GM19023 (cell line): ENCODE data around the gene LCE3B.

Source experiments
- ATAC-seq: cut with Tn5 transposase; IDR thresholded peaks from one replicate; pipeline ENCODE4 v1.9.1; 2021; ENCODE audit warnings: mild to moderate bottlenecking, moderate library complexity; ENCODE audit not compliant: unreplicated experiment

Gene LCE3B

DNA sequence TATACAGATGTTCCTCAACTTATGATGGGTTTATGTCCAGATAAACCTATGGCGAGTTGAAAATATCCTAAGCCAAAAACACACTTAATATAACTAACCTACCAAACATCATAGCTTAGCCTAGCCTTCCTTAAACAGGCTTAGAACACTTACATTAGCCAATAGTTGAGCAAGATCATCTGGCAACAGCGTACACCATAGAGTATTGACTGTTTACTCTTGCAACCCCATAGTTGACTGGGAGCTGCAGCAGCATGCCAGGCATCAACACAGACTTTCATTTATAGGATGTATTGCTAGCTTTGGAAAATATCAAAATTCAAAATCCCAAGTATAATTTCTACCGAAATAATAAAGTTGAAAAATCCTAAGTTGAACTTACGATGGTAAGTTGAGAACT is 44.1 kb downstream of the LCE3B start:
- no peak for ATAC-seq

DNA sequence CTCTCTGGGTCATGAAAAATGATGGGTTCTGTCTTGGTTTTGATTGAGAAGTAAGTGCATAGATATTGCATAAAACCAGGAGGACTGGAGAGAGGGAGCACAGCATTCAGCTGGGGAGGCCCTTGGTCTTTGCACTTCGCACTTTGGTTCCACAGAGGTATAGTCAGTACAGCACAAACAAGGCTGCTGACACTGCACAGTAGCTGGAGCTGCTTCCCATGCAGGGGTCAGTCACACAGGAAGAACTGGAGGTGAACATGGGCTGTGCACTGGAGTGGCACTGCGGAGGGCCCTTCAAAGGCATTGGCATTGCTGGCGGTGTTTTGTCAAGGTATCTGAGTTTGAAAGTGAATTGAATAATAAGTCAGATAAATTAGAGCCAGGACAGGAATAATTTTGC is 45.0 kb downstream of the LCE3B start:
- no peak for ATAC-seq

DNA sequence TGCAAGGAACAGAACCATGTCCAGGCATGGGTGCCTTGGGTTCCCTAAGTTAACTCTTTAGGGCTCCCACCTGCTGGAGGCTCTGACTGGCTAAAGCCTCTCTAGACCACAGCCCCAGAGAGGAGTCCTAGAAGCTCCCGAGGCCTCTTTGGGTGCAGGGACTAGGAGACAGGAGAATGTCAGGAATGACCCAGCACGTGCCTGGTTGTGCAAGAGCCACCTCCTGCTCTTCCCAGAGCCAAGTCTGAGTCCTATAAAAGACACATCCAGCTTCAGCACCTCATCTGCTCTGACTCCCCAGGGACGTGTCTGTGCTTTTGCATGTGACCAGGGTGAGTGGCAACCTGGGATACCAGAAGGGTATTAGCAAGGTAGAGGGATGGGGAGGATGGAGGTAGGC is 49.5 kb downstream of the LCE3B start, which contains the start of gene LCE2D:
LCE2D (plus strand) TSS at position 283 of the 400 bp plus-strand sequence. CDS start 726 bp downstream, outside the sequence.
- no peak for ATAC-seq
